Stimulated activated CD4-positive, alpha-beta T cell treated with anti-CD3 and anti-CD28 coated beads, Interleukin-12 subunit alpha, Interleukin-12 subunit beta, amount 100 ng/mL, for 4 hours (primary cell): ENCODE results near the gene MYMK.
"Not testable (repeated sequence)": the region's sequence is repeated elsewhere in the genome, so short reads cannot be mapped to it uniquely, and the experiment has no call there.

ENCODE experiments used
- DNase-seq: peaks from one replicate; pipeline ENCODE4 v3.0.0-alpha.2; 2020

Gene MYMK

GRCh38 chr9:133524679-133525228, at the start of gene MYMK:
MYMK (minus strand) TSS chr9:133524959; CDS start chr9:133524844, 115 bp downstream.
- DNase-seq: no peak

DNA sequence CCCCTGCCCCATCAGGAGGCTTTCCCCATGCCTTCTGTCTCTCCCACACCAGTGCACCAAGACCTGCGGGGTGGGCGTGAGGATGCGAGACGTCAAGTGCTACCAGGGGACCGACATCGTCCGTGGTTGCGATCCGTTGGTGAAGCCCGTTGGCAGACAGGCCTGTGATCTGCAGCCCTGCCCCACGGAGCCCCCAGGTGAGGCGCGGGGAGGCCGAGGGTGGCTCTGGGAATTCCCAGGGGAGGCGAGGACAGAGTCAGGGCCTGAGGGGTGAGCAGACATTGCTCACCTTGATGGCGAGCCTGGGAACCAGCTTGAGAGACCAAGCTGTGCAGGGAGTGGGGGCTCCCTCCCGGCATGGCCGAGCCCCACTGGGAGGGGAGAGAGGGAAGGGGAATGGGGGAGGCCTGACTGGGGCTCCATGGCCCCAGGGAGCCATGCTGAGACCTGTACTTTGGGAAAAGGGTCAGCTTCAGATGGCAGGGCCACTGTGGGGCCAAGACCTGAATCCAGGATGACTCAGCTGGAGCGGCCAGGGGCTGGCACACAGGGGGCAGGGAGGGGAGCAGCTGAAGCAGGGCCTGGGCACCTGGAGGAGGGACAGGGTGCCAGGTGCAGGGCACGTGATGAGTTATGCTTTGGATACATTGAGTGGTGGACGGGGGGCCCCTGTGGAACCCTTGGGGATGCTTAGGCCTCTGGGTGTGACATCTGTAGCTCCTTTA, 49.2 kb upstream of the MYMK start:
- DNase-seq: no peak

- no peak for DNase-seq
These were observed 48.1 kb upstream of the MYMK start for GRCh38 chr9:133572821-133573361.

GRCh38 chr9:133571896-133572595, 47.3 kb upstream of the MYMK start:
- DNase-seq: no peak

GRCh38 chr9:133571391-133571890, 46.7 kb upstream of the MYMK start:
- DNase-seq: no peak

- DNase-seq: no peak
These were observed 45.9 kb upstream of the MYMK start for GRCh38 chr9:133570691-133571080.

DNA sequence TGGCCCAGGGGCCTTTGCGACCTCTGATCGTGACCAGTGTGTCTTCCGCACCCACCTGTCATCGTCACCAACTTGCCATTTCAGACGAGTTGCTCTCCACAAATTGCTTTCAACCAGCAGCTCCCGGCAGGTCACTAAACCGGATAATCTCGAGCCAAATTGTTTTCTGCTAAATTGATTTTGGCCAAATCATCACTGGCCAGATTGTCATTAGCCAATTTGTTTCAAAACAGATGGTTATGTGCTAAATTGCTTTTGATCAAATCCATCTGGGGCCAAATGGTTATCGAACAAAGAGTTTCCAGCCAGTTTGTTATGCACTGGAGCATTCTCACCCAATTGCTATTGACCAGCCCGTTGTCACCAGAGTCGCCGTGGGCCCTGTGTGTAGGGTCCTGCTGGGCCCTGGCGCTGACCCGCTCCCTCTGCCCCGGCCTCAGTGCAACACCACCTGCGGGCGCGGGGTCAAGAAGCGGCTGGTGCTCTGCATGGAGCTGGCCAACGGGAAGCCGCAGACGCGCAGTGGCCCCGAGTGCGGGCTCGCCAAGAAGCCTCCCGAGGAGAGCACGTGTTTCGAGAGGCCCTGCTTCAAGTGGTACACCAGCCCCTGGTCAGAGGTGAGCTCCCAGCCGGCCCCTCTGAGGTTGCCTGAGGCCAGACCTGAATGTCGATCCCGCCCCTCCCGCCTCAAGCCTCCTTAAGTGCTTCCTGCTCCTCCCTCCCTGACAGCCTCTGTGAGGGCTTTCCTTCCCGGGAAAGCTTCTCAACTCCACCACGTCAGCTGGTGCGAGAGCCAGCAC, 45.3 kb upstream of the MYMK start:
- no peak for DNase-seq

DNA sequence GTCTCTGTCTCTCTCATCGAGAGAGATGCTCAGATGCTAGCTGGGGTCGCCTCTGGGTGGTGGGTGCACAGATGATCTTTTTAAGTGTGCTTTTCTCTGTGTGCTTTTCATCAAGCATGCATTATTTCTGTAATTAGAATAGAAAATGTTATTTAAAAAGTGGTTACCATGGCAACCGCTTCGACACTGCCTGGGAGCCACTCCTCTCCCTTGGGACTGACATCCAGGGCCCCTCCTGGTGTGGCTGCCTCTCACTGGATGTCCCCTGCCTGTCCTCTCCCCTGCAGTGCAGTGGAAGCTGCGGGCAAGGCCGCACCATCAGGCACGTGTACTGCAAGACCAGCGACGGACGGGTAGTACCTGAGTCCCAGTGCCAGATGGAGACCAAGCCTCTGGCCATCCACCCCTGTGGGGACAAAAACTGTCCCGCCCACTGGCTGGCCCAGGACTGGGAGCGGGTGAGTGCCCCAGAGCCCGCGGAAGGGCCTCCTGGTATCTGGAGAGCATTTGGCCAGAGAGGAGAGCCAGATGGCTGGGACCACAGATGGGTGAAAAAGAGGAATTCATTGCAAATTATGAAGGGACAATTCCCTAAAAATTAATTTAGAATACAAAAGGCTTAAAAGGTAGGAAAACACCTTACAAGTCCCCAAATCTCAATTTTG, 44.5 kb upstream of the MYMK start:
- DNase-seq: no peak

DNA sequence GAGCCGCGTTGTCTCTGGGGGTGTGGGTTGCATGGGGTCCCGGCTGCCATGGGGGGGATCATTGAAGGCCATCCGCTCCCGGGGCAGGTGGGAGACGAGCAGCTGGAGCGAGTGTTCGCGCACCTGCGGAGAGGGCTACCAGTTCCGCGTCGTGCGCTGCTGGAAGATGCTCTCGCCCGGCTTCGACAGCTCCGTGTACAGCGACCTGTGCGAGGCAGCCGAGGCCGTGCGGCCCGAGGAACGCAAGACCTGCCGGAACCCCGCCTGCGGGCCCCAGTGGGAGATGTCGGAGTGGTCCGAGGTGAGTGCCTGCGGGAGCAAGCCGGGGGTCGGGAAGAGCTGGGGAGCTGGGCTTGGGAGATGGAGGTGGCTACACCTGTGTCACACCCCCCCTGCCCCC, 43.4 kb upstream of the MYMK start:
- no peak for DNase-seq

DNA sequence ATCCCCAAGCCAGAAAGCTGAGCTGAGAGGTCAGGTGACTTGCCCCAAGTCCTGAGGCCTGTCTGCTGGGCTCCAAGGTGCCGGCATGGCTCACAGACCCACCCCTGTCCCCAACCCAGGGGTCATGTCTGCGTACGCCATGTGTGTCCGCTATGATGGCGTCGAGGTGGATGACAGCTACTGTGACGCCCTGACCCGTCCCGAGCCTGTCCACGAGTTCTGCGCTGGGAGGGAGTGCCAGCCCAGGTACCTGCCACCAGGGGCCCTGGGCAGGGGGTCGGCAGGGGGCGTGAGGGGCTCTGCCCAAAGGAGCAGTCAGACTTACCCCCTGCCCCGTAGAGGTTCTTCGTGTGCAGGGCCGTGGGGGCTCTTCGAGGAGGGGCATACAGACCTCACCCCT, 42.1 kb upstream of the MYMK start:
- DNase-seq: no peak

DNA sequence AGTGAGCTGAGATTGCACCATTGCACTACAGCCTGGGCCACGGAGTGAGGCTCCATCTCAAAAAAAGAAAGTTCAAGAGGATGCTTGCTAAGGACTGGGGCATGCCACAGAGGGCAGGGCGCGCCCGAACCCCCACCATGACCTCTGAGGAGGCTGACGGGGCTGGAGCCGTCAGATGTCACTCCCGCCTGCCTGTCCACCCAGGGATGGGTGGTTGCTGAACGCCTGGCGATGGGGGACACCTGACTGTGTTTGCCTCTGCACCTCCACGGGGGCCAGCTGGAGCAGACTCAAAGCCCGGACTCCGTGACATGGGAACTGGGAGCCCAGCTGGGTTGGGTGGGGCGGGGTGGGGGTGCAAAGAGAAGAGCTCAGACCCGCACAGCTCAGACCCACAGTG, 41.6 kb upstream of the MYMK start:
- DNase-seq: no peak

DNA sequence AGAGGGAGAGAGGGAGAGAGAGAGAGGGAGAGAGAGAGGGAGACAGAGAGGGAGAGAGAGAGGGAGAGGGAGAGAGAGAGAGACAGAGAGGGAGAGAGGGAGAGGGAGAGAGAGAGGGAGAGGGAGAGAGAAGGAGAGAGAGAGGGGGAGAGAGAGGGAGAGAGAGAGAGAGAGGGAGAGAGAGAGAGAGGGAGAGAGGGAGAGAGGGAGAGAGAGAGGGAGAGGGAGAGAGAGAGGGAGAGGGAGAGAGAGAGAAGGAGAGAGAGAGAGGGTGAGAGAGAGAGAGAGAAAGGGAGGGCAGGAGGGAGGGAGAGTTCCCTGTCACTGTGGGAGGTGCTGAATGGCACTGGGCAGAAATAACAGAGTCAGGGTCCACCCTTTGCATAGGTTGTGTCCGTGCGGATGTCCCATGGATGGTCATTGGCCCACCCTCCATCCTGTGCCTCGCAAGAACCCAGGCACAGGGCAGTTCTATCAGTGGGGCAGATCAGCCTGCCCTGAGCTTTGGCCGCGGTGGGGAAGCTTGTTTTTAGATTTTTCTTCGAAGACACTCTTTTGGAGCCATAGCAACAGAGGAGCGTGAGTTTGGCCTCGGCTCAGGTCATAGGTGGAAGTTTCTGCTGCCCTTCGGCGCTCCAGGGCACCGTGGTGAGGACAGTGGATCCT, 39.8 kb upstream of the MYMK start:
- DNase-seq: no peak

- not testable (repeated sequence) for DNase-seq
These were observed 39.1 kb upstream of the MYMK start for GRCh38 chr9:133563814-133564213.

DNA sequence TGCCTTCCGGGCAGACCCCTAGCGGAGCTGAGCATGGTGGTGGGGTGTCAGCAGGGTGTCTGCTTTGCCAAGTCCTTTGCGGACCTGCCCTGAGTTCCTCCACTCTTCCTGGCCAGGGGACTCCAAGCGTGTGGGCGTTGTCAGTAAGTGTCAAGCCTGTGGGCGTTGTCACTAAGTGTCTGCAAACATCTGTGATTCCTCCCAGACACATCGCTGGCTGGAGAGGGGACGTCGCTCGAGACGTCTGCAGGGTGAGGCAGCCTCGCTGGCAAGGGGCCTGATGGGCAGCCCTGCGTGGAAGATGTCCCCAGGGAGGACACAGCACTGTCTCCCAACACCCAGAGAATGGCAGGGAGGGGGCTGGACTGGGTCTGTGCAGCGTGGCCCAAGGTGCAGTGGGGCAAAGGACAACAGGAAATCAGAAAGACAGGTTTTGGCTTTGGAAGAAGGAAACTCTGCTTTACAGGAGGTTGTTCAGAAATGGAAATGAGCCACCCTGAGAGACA, 38.6 kb upstream of the MYMK start:
- DNase-seq: no peak

DNA sequence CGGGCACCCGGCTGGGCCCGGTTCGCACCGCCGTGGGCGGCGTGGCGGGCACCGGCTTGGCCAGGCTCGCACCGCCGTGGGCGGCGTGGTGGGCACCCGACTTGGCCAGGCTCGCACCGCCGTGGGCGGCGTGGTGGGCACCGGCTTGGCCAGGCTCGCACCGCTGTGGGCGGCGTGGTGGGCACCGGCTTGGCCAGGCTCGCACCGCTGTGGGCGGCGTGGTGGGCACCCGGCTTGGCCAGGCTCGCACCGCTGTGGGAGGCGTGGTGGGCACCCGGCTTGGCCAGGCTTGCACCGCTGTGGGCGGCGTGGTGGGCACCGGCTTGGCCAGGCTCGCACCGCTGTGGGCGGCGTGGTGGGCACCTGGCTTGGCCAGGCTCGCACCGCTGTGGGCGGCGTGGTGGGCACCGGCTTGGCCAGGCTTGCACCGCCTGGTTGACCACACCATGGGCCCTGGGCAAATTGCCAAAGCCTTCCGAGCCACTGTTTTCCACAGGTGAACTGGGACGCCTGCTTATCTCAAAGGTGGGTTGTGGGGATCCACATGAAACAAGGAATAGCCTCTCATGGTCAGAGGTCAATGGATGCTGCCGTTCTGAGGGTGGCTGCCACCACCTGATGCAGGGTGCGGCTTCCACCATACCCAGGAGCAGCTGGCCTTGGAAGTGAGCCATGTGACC, 38.0 kb upstream of the MYMK start:
- no peak for DNase-seq

GRCh38 chr9:133561976-133562554, 37.3 kb upstream of the MYMK start:
- DNase-seq: no peak

- no peak for DNase-seq
These were observed 36.2 kb upstream of the MYMK start for GRCh38 chr9:133560944-133561343.

DNA sequence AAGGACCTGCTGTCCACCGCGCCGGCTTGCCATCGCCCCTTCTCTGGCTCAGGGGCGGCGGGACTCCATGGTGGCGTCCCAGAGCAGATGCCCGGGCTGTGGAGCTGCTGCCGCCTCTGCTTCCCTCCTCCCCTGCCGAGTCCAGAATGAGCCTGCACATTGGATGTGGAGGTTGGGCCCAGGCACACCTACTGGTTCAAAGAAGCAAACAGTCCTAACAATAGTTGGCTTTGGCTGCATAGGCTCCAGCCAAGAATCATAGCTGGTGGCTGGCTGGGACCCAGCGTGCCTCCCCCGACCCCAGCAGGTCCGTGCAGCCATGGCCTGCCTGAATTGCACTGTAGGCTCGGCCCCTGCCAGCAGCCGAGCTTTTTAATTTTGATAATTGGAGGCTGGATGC, 35.6 kb upstream of the MYMK start:
- DNase-seq: no peak

GRCh38 chr9:133558191-133559126, 33.7 kb upstream of the MYMK start:
- DNase-seq: peak; percentile 23
